ENCODE data around the gene ITIH5.

DNA sequence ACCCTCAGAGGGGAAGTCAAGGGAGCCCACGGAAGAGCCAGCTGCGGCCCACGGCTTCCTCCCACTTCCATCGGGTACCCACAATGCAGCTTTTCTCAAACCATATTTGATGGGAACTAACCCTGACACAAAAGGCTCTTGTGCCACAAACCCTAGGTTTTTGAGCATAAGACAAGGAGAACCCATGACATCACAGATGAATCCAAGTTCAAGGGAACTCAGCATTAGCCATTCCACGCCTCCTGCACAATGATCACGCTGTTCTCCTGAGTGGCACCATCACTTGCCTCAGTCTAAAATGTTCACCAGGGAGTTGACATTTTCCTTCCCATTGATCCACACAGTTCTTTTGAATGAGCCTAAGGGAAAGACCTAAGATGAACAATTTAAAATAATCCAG lies 70.4 kb downstream of the ITIH5 start:
- TF ChIP-seq, protein P1, sequence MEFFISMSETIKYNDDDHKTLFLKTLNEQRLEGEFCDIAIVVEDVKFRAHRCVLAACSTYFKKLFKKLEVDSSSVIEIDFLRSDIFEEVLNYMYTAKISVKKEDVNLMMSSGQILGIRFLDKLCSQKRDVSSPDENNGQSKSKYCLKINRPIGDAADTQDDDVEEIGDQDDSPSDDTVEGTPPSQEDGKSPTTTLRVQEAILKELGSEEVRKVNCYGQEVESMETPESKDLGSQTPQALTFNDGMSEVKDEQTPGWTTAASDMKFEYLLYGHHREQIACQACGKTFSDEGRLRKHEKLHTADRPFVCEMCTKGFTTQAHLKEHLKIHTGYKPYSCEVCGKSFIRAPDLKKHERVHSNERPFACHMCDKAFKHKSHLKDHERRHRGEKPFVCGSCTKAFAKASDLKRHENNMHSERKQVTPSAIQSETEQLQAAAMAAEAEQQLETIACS (CRISPR knock-in tag; IDR thresholded peaks at IDR 0.05): no peak
- TF ChIP-seq CEBPB (IDR thresholded peaks at IDR 0.05; ENCODE audit: borderline replicate concordance, low read depth, low read length) (no peak), SRSF4 (IDR thresholded peaks at IDR 0.05; ENCODE audit: low read depth, low read length, poor library complexity, severe bottlenecking) (no peak), ZNF121 (CRISPR knock-in tag; IDR thresholded peaks at IDR 0.05) (no peak), SRSF9 (IDR thresholded peaks at IDR 0.05; ENCODE audit: borderline replicate concordance, insufficient read depth, low read depth, low read length, poor library complexity, severe bottlenecking) (no peak), ZNF674 (CRISPR knock-in tag; IDR thresholded peaks at IDR 0.05; ENCODE audit: low read depth) (no peak), NFE2 (CRISPR knock-in tag; IDR thresholded peaks at IDR 0.05) (no peak)
- TF ChIP-seq, protein P2, sequence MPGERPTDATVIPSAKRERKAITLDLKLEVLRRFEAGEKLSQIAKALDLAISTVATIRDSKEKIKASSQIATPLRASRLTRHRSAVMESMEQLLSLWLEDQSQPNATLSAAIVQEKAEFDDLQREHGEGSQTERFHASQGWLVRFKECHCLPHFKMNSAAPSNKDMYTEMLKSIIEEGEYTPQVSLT (CRISPR knock-in tag; IDR thresholded peaks at IDR 0.05; ENCODE audit: borderline replicate concordance, low read depth): no peak
- TF ChIP-seq, protein P3, sequence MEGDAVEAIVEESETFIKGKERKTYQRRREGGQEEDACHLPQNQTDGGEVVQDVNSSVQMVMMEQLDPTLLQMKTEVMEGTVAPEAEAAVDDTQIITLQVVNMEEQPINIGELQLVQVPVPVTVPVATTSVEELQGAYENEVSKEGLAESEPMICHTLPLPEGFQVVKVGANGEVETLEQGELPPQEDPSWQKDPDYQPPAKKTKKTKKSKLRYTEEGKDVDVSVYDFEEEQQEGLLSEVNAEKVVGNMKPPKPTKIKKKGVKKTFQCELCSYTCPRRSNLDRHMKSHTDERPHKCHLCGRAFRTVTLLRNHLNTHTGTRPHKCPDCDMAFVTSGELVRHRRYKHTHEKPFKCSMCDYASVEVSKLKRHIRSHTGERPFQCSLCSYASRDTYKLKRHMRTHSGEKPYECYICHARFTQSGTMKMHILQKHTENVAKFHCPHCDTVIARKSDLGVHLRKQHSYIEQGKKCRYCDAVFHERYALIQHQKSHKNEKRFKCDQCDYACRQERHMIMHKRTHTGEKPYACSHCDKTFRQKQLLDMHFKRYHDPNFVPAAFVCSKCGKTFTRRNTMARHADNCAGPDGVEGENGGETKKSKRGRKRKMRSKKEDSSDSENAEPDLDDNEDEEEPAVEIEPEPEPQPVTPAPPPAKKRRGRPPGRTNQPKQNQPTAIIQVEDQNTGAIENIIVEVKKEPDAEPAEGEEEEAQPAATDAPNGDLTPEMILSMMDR (CRISPR knock-in tag; IDR thresholded peaks at IDR 0.05): no peak
- TF ChIP-seq, protein P4, sequence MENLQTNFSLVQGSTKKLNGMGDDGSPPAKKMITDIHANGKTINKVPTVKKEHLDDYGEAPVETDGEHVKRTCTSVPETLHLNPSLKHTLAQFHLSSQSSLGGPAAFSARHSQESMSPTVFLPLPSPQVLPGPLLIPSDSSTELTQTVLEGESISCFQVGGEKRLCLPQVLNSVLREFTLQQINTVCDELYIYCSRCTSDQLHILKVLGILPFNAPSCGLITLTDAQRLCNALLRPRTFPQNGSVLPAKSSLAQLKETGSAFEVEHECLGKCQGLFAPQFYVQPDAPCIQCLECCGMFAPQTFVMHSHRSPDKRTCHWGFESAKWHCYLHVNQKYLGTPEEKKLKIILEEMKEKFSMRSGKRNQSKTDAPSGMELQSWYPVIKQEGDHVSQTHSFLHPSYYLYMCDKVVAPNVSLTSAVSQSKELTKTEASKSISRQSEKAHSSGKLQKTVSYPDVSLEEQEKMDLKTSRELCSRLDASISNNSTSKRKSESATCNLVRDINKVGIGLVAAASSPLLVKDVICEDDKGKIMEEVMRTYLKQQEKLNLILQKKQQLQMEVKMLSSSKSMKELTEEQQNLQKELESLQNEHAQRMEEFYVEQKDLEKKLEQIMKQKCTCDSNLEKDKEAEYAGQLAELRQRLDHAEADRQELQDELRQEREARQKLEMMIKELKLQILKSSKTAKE (CRISPR knock-in tag; IDR thresholded peaks at IDR 0.05; ENCODE audit: borderline replicate concordance): no peak
